ENCODE data around the gene CYP4F11.
"Not testable (repeated sequence)": the region's sequence is repeated elsewhere in the genome, so short reads cannot be mapped to it uniquely, and the experiment has no call there.

Gene CYP4F11

GRCh38 chr19:15874821-15875474 is 59.4 kb downstream of the CYP4F11 start:
- DNase-seq (ENCODE audit: low read depth): no peak

GRCh38 chr19:15873771-15874170 is 60.6 kb downstream of the CYP4F11 start:
- not testable (repeated sequence) for DNase-seq (ENCODE audit: low read depth)

GRCh38 chr19:15871570-15871969 is 62.8 kb downstream of the CYP4F11 start:
- DNase-seq (ENCODE audit: low read depth): no peak

- no peak for DNase-seq (ENCODE audit: low read depth)
Observed at GRCh38 chr19:15869873-15870272, 64.5 kb downstream of the CYP4F11 start.

DNA sequence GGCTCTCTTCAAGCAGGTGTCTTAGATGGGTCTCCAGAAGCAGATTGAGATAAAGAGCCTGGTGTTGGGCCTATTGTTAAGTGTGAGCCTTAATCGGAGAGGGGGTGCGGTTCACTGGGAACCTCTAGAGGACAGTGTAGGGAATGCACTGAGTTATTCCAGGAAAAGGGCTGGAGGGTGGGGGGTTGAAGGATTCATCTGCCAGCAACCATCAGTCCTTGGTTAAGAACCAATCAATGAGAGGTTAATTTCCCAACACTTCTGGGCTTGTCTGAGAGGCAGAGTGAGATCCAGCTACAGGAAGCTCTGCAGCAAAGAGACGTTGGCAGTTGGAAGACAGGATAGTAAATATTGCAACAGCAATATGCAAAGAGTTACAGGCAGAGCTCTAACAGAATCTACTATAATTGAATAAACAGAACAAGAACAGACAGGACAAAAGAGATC is 65.2 kb downstream of the CYP4F11 start:
- DNase-seq (ENCODE audit: low read depth): no peak

DNA sequence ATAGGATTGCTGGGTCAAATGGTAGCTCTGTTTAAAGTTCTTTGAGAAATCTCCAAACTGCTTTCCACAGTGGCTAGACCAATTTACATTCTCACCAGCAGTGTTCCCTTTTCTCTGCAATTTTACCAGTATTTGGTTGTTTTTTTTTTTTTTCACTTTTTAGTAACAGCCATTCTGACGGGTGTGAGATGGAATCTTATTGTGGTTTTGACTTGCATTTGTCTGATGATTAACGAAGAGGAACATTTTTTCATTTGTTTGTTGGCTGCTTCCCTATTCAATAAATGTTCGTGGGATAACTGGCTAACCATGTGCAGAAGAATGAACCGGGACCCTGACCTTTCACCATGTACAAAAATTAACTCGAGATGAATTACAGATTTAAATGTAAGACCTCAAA is 67.7 kb downstream of the CYP4F11 start:
- DNase-seq (ENCODE audit: low read depth): no peak

- no peak for DNase-seq (ENCODE audit: low read depth)
Observed at GRCh38 chr19:15864824-15865223, 69.5 kb downstream of the CYP4F11 start.

DNA sequence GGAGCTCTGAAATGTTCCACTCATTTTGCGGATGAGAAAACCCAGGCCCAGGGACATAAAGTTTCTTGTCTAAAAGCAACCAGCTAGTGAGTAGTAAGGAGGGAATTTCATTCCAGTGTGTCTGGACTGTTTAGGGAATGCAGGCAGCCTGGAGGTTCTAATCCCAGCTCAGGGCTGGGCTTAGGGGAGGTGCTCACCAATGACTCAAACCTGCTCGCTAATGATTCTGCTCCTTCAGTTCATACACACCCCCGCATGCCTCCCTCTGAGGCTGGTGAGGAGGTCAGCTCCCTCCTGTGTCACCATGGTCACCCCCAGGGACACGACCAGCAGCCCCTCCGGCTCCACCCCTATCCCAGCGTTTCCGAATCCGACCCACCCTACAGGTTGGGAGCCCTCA is 71.1 kb downstream of the CYP4F11 start:
- no peak for DNase-seq (ENCODE audit: low read depth)

DNA sequence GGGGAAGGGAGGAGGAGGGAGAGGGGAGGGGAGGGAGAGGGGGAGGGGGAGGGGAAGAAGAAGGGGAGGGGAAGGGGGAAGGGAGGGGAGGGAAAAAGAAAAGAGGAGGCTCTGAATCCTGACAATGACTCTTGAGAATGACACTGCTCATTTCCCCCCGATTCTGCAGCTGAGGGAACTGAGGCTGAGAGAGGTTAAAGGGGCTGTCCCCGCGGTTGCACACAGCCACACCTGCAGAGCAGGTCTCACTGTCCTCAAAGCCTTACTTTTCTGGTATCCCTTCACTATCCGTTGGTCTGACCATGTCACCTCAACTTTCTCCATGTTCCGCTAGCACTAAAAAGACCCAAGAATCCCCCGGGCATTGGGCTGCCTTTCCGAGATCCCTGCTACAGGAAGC is 71.9 kb downstream of the CYP4F11 start:
- no peak for DNase-seq (ENCODE audit: low read depth)

Data from T-helper 22 cell (primary cell).